ENCODE results near the gene ACVRL1. TPM values are rescaled to one million over a fixed set of nuclear protein-coding genes. Genes with fewer than 3 reads are reported as not detected.
A peak's percentile ranks its signal among the peaks of the same experiment; 100 is the strongest.

Gene ACVRL1
- 10 to 100 TPM; 24.1 to 40.8 (median 25.8) TPM for total RNA-seq
- 10 to 100 TPM; 10.8 to 22.8 (median 13.9) TPM for polyA plus RNA-seq
- long read RNA-seq, donor 1, partial matches to known transcripts, result 2 of 13 reads
- long read RNA-seq, donor 1, other reads (novel, unspliced or antisense), result 8 of 13 reads
- long read RNA-seq, donor 2, full-length matches to known transcripts, result 6 of 27 reads
- long read RNA-seq, donor 2, partial matches to known transcripts, result 4 of 27 reads
- long read RNA-seq, donor 2, other reads (novel, unspliced or antisense), result 17 of 27 reads

DNA sequence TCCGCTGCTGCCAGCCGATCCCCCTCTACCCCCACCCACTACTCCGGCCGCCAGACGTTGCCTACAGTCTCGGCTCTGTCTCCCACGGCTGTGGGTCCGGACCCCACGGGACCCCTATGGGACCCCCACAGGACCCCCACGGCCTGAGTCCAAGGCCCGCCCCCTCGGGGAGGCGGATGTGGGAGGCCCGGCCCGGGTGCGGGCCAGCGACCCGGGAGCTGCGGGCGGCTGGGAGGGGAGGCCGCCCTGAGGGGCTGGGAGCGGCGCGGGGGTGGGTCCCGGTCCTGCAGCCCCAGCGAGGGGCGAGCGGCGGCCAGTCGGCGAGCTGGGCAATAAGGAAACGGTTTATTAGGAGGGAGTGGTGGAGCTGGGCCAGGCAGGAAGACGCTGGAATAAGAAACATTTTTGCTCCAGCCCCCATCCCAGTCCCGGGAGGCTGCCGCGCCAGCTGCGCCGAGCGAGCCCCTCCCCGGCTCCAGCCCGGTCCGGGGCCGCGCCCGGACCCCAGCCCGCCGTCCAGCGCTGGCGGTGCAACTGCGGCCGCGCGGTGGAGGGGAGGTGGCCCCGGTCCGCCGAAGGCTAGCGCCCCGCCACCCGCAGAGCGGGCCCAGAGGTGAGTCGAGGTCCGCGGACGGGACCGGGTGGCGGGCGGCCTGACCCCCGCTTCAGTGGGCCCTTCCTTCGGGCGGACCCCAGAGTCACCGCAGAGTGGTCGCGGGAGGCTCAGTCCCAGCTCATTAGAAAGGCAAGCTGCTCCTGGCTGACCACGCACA lies at the start of gene ACVRL1:
ACVRL1 (plus strand) TSS at position 422 of the 773 bp plus-strand sequence. CDS start 4,971 bp downstream, outside the sequence.
- WGBS, 3 donors, result 3 to 5% (median 5%) methylated on average over 57 to 74 of the region's 74 CpGs

DNA sequence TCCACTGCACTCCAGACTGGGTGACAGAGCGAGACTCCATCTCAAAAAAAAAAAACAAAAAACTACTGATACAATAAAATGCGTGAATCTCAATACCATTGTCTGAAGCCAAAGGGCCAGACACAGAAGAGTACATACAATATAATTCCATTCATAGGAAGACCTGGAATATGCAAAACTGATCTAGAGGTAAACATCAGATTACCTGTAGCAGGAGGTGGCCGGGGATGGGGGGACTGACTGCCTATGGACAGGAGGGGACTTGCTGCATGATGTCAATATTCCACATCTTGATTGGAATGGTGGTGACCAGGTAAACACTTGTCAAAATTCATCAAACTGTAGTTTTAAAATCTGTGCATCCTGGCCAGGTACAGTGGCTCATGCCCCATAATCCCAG lies 46.3 kb upstream of the ACVRL1 start:
- Histone ChIP-seq H3K4me3 (no peak overlapping the region), H3K27ac (no peak overlapping the region), H3K27me3 (ENCODE audit: insufficient read depth in 3 of 3, low read length in 2 of 3) (peaks cover 0 to 50% (median 4%) of the 10 kb centered on the region in 3 donors), H3K4me1 (peaks cover 11% of the 10 kb centered on the region), H3K9me3 (no peaks in the 10 kb centered on the region), H3K36me3 (ENCODE audit: insufficient read depth in 1 of 2, low read depth in 1 of 2) (no peaks in the 10 kb centered on the region)
- intact Hi-C loops (cut with DNase I), result no loop called here
- TF ChIP-seq, protein P1, sequence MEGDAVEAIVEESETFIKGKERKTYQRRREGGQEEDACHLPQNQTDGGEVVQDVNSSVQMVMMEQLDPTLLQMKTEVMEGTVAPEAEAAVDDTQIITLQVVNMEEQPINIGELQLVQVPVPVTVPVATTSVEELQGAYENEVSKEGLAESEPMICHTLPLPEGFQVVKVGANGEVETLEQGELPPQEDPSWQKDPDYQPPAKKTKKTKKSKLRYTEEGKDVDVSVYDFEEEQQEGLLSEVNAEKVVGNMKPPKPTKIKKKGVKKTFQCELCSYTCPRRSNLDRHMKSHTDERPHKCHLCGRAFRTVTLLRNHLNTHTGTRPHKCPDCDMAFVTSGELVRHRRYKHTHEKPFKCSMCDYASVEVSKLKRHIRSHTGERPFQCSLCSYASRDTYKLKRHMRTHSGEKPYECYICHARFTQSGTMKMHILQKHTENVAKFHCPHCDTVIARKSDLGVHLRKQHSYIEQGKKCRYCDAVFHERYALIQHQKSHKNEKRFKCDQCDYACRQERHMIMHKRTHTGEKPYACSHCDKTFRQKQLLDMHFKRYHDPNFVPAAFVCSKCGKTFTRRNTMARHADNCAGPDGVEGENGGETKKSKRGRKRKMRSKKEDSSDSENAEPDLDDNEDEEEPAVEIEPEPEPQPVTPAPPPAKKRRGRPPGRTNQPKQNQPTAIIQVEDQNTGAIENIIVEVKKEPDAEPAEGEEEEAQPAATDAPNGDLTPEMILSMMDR (IDR thresholded peaks at IDR 0.05), result no peak
- DNase-seq, result peak in 1 of 2 donors; percentile 9
- ATAC-seq, result no peak
- WGBS, 3 donors, result 95 to 97% (median 96%) methylated on average over 3 of the region's 3 CpGs

More for the DNA sequence above, at the start of gene ACVRL1:
- TF ChIP-seq, protein P1 (IDR thresholded peaks at IDR 0.05), result no peak
- H3K27ac ChIP-seq, result peak within 1 kb of the TSS; percentile 73
- intact Hi-C loops (cut with DNase I), result no loop called here
- peaks cover 0 to 24% (median 9%) of the 10 kb centered on the region in 3 donors for H3K27me3 ChIP-seq (ENCODE audit: insufficient read depth in 3 of 3, low read length in 2 of 3)
- peak in 3 of 4 donors; percentile 2 to 15 (median 6) for ATAC-seq
- H3K36me3 ChIP-seq (ENCODE audit: insufficient read depth in 1 of 2, low read depth in 1 of 2), result no peaks in the 10 kb centered on the region
- H3K4me3 ChIP-seq, result peak within 1 kb of the TSS; percentile 70
- H3K4me1 ChIP-seq, result no peaks in the 10 kb centered on the region
- no peaks in the 10 kb centered on the region for H3K9me3 ChIP-seq
- DNase-seq, result peak; percentile 57 to 76

DNA sequence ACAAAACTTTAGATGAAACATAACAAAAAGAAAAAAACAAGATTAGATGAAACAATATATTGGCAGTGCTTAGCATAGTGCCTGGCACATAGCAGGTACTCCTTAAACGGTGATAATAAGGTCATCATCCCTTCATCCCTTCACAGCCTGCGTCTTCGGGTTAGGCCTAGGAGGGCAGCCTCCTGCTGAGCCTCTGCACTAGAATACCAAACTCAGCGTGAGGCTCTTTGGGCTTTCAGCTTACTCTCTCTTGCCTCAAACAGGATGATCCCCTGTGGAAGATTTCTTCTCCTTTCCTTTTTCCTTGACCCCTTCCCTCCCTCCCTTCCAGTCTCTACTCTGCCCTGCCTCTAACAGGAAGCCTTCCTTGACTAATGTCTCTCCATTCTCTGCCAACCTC lies 44.4 kb upstream of the ACVRL1 start:
- 79 to 81% (median 81%) methylated on average over 4 of the region's 4 CpGs for WGBS, 3 donors
- TF ChIP-seq, protein P1 (IDR thresholded peaks at IDR 0.05), result no peak
- H3K4me3 ChIP-seq, result no peak overlapping the region
- no peaks in the 10 kb centered on the region for H3K9me3 ChIP-seq
- intact Hi-C loops (cut with DNase I), result no loop called here
- H3K27me3 ChIP-seq (ENCODE audit: insufficient read depth in 3 of 3, low read length in 2 of 3), result peaks cover 0 to 42% (median 4%) of the 10 kb centered on the region in 3 donors
- no peaks in the 10 kb centered on the region for H3K36me3 ChIP-seq (ENCODE audit: insufficient read depth in 1 of 2, low read depth in 1 of 2)
- no peak overlapping the region for H3K27ac ChIP-seq
- no peak for ATAC-seq
- peak in 1 of 2 donors; percentile 18 for DNase-seq
- peaks cover 11% of the 10 kb centered on the region for H3K4me1 ChIP-seq

DNA sequence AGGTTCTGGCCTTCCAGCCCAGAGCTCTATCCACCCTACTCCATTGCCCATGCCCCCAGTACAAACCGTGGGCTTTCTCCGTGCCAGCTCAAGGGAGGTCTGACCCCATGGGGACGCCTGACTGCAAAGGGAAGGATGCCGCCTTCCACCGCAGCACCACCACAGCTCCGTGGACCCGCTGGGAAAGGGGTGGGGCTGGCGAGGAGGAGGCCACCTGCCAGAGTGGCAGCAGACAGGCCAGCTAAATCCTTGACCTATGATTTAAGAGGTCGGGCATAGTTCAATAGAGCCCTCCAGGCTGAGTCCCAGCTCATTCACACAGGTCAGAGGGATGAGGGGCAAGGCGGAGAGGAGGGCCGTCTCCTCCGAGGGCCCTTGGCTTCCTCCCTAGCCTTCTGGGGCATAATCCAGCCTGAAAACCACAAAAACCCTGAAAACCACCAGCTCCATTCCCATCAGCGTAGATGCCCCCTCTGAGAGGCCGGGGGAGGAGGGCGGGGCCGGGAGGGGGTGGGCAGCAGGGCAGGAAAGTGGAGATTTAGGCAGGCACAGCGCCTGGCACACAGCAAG lies 43.9 kb upstream of the ACVRL1 start:
- intact Hi-C loops (cut with DNase I), result no loop called here
- TF ChIP-seq, protein P1 (IDR thresholded peaks at IDR 0.05), result no peak
- H3K4me3 ChIP-seq, result peak overlapping the region; percentile 63
- peaks cover 0 to 37% (median 4%) of the 10 kb centered on the region in 3 donors for H3K27me3 ChIP-seq (ENCODE audit: insufficient read depth in 3 of 3, low read length in 2 of 3)
- ATAC-seq (peak in 1 of 4 donors; percentile 19), DNase-seq (peak in 1 of 2 donors; percentile 44)
- H3K9me3 ChIP-seq, result no peaks in the 10 kb centered on the region
- H3K27ac ChIP-seq, result no peak overlapping the region
- no peaks in the 10 kb centered on the region for H3K36me3 ChIP-seq (ENCODE audit: insufficient read depth in 1 of 2, low read depth in 1 of 2)
- 34 to 42% (median 36%) methylated on average over 13 to 17 of the region's 17 CpGs for WGBS, 3 donors
- H3K4me1 ChIP-seq, result peaks cover 11% of the 10 kb centered on the region
